ENCODE results near the gene DCT.

Gene DCT

GRCh38 chr13:94390881-94391280 is 88.6 kb downstream of the DCT start:
- DNase-seq, result no peak

- DNase-seq, result no peak
Observed at GRCh38 chr13:94389604-94390351, 89.7 kb downstream of the DCT start.

GRCh38 chr13:94387047-94387446 is 92.4 kb downstream of the DCT start:
- DNase-seq, result no peak

Data from activated effector memory CD4-positive, alpha-beta T cell treated with anti-CD3 and anti-CD28 coated beads, Interleukin-2, amount 50 U/mL, for 16 hours (primary cell).